Endodermal cell (in vitro differentiated cells): ENCODE measurements around the gene TSHZ3. TPM values are rescaled to one million over a fixed set of nuclear protein-coding genes. Genes with fewer than 3 reads are reported as not detected.

ENCODE experiments used
- DNase-seq: peaks from one replicate; pipeline ENCODE4 v3.0.0-alpha.2; 2017
- H3K27ac ChIP-seq: 2 replicates; pipeline ENCODE4 v1.5.1; 2013; ENCODE audit warnings: mild to moderate bottlenecking, low read depth, low read length, moderate library complexity
- H3K27me3 ChIP-seq: 2 replicates; pipeline ENCODE4 v1.6.1; 2013; ENCODE audit warnings: mild to moderate bottlenecking, low read length, moderate library complexity; ENCODE audit not compliant: insufficient read depth, control insufficient read depth, poor library complexity, severe bottlenecking
- H3K36me3 ChIP-seq: 2 replicates; pipeline ENCODE4 v1.7.0; 2013; ENCODE audit warnings: mild to moderate bottlenecking, low read length, moderate library complexity; ENCODE audit not compliant: control insufficient read depth, insufficient read depth
- H3K4me1 ChIP-seq: one replicate; pipeline ENCODE4 v1.7.0; 2013; ENCODE audit warnings: low read length; ENCODE audit not compliant: control insufficient read depth, insufficient read depth
- H3K4me3 ChIP-seq: 2 replicates; pipeline ENCODE4 v1.5.1; 2013; ENCODE audit warnings: mild to moderate bottlenecking, low read length, moderate library complexity
- H3K9ac ChIP-seq: 2 replicates; pipeline ENCODE4 v1.6.1; 2013; ENCODE audit warnings: mild to moderate bottlenecking, low read length, moderate library complexity; ENCODE audit not compliant: poor library complexity, severe bottlenecking; ENCODE audit errors: extremely low read depth
- H3K9me3 ChIP-seq: 2 replicates; pipeline ENCODE4 v1.6.1; 2013; ENCODE audit warnings: mild to moderate bottlenecking, low read length, moderate library complexity; ENCODE audit not compliant: control insufficient read depth
- H3K27ac Mint-ChIP-seq: 2 replicates; pipeline ENCODE4 v1.8.0; 2020; ENCODE audit warnings: mixed read lengths
- H3K27me3 Mint-ChIP-seq: 2 replicates; pipeline ENCODE4 v1.8.0; 2021; ENCODE audit warnings: mild to moderate bottlenecking, mixed read lengths; ENCODE audit not compliant: insufficient read depth
- H3K36me3 Mint-ChIP-seq: 2 replicates; pipeline ENCODE4 v1.8.0; 2020; ENCODE audit warnings: low read depth, mixed read lengths
- H3K4me1 Mint-ChIP-seq: 2 replicates; pipeline ENCODE4 v1.8.0; 2020; ENCODE audit warnings: mixed read lengths
- H3K4me3 Mint-ChIP-seq: 2 replicates; pipeline ENCODE4 v1.8.0; 2020; ENCODE audit warnings: mild to moderate bottlenecking, moderate library complexity, mixed read lengths
- H3K9me3 Mint-ChIP-seq: 2 replicates; pipeline ENCODE4 v1.8.0; 2020; ENCODE audit warnings: mild to moderate bottlenecking, mixed read lengths
- WGBS, 2 experiments: methylation state at CpG; one replicate each; pipeline versions ENCODE4 v1.1.5 to v1.1.7; 2013; ENCODE audit warnings: missing lambda C conversion rate in 2 of 2, mixed read lengths in 1 of 2; ENCODE audit not compliant: insufficient coverage in 1 of 2, insufficient read length in 1 of 2; 5-methylcytosine and 5-hydroxymethylcytosine counted together
- total RNA-seq, 2 donors: library from RNA; stranded (reverse); fragmentation: NEBNext Ultra II Directional in 1 of 2; extraction: Animal tissue kit (Norgen Biotek cat#: 25700) in 1 of 2; gene quantifications; 2 replicates in 1 of 2; 3 replicates in 1 of 2; pipeline ENCODE4 v1.2.1, GENCODE V29; 2021
- TF ChIP-seq, protein P1 (sequence below): fragments of 200-600 bp; sonication (generic); conservative IDR thresholded peaks from 2 replicates; pipeline ENCODE4 v1.5.0; 2021; ENCODE audit warnings: antibody characterized with exemption, mild to moderate bottlenecking

The TSHZ3 gene
- total RNA-seq, 2 donors from 2014 or later, result 0.84 to 2.1 TPM

DNA sequence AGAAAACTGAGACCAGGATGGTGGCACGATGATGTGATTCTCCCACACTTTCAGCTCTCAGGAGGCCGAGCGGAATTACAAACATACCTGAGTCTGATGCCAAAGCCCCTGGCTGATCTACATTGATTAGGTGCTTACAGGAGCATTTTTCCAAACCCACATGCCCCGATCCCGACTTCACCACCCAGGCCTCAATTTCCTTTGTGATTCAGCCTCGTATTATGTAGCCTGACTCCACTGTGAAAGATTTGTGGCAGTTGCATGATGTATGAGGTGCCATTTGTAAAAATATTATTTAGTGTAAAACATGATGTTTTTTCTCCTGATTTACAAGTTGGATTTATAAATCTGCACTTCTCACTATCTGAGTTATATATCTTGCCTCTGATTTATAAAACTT lies 118.0 kb downstream of the TSHZ3 start:
- Mint-ChIP-seq H3K27ac (no peak overlapping the region), H3K4me3 (no peak overlapping the region)
- no peaks in the 10 kb centered on the region for H3K9me3 ChIP-seq

DNA sequence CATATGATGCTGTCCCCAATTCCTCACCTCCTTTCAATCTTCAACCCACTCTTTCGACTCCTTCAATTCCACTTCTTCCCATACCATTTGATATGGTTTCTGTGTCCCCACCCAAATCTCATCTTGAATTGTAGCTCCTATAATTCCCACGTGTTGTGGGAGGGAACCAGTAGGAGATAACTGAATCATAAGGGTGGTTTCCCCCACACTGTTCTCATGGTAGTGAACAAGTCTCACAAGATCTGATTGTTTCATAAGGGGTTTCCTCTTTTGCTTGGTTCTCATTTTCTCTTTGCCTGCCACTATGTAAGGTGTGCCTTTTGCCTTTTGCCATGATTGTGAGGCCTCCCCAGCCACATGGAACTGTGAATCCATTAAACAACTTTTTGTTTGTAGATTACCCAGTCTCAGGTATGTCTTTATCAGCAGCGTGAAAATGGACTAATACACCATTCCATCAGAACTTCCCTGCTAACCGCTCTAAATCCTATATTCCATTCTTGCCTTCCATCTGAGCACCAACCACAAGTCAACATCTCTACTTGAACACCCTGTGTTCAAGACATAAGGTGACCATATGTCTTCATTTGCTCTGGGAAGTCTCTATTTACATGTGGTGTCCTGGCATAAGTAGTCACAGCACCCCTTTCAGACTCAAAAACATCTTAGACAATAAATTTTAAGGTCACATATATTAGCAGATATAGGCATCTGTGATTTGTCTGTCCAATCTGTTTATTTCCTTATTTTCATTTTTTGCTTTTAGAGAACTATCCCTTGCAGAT lies 122.9 kb downstream of the TSHZ3 start:
- Histone ChIP-seq H3K27ac (no peak overlapping the region), H3K9me3 (no peaks in the 10 kb centered on the region), H3K4me3 (no peak overlapping the region), H3K36me3 (no peaks in the 10 kb centered on the region), H3K4me1 (no peaks in the 10 kb centered on the region), H3K27me3 (no peaks in the 10 kb centered on the region), H3K9ac (no peak overlapping the region)
- H3K9me3 Mint-ChIP-seq, result no peaks in the 10 kb centered on the region
- WGBS, 2 experiments, result 94 to 96% methylated on average over 2 to 4 of the region's 4 CpGs
- peaks cover 4% of the 10 kb centered on the region for H3K27me3 Mint-ChIP-seq
- TF ChIP-seq, protein P1, sequence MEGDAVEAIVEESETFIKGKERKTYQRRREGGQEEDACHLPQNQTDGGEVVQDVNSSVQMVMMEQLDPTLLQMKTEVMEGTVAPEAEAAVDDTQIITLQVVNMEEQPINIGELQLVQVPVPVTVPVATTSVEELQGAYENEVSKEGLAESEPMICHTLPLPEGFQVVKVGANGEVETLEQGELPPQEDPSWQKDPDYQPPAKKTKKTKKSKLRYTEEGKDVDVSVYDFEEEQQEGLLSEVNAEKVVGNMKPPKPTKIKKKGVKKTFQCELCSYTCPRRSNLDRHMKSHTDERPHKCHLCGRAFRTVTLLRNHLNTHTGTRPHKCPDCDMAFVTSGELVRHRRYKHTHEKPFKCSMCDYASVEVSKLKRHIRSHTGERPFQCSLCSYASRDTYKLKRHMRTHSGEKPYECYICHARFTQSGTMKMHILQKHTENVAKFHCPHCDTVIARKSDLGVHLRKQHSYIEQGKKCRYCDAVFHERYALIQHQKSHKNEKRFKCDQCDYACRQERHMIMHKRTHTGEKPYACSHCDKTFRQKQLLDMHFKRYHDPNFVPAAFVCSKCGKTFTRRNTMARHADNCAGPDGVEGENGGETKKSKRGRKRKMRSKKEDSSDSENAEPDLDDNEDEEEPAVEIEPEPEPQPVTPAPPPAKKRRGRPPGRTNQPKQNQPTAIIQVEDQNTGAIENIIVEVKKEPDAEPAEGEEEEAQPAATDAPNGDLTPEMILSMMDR, result no peak
- H3K36me3 Mint-ChIP-seq, result no peaks in the 10 kb centered on the region
- no peak overlapping the region for H3K4me3 Mint-ChIP-seq
- H3K4me1 Mint-ChIP-seq, result no peaks in the 10 kb centered on the region
- no peak overlapping the region for H3K27ac Mint-ChIP-seq
- DNase-seq, result no peak

More for the DNA sequence above, 118.0 kb downstream of the TSHZ3 start:
- no peaks in the 10 kb centered on the region for H3K27me3 ChIP-seq
- H3K36me3 Mint-ChIP-seq, result no peaks in the 10 kb centered on the region
- H3K27me3 Mint-ChIP-seq, result peaks cover 2% of the 10 kb centered on the region
- H3K9ac ChIP-seq, result no peak overlapping the region
- no peaks in the 10 kb centered on the region for H3K9me3 Mint-ChIP-seq
- H3K4me1 ChIP-seq, result no peaks in the 10 kb centered on the region
- 94 to 95% methylated on average over 4 to 6 of the region's 6 CpGs for WGBS, 2 experiments
- no peak overlapping the region for H3K27ac ChIP-seq
- H3K4me3 ChIP-seq, result no peak overlapping the region
- TF ChIP-seq, protein P1, result no peak
- no peak for DNase-seq
- no peaks in the 10 kb centered on the region for H3K36me3 ChIP-seq
- H3K4me1 Mint-ChIP-seq, result no peaks in the 10 kb centered on the region
